PC-9 (cell line): ENCODE data around the gene GAPDH. TPM values are rescaled to one million over a fixed set of nuclear protein-coding genes. Genes with fewer than 3 reads are reported as not detected.

ENCODE experiments used
- BruUV-seq: library from RNA; stranded (reverse); fragments of 400-500 nt; replicated peaks from 2 replicates; lab custom pipeline; 2021; lab: Mats Ljungman, UMichigan
- CTCF ChIA-PET: fragments of 300-600 bp; sonication (Branson Sonifier 250); formaldehyde crosslinking; loops from one replicate; lab custom pipeline; 2022; ENCODE audit warnings: antibody characterized with exemption; lab: Charles Lee
- POLR2A ChIA-PET: fragments of 300-600 bp; sonication (Branson Sonifier 250); formaldehyde crosslinking; loops from one replicate; lab custom pipeline; 2022; ENCODE audit warnings: antibody characterized with exemption; ENCODE audit not compliant: unreplicated experiment; lab: Charles Lee
- DNase-seq, 2 experiments: peaks; one replicate each; pipeline versions ENCODE4 v3.0.0 to v3.0.0-alpha.2; 2015 to 2022; ENCODE audit warnings: mixed read lengths in 1 of 2
- H2AFZ ChIP-seq: fragments of 200-600 bp; sonication (generic); 2 replicates; pipeline ENCODE4 v1.8.1; 2017; ENCODE audit warnings: antibody characterized with exemption
- H3F3A ChIP-seq: fragments of 200-600 bp; sonication (generic); 2 replicates; pipeline ENCODE4 v1.8.1; 2017; ENCODE audit warnings: antibody characterized with exemption, mild to moderate bottlenecking, low read depth; ENCODE audit not compliant: insufficient read depth
- H3K27ac ChIP-seq: fragments of 200-600 bp; sonication (generic); 2 replicates; pipeline ENCODE4 v1.6.1; 2016; ENCODE audit warnings: mixed run types
- H3K27me3 ChIP-seq: fragments of 200-600 bp; sonication (generic); 2 replicates; pipeline ENCODE4 v1.6.1; 2016; ENCODE audit warnings: low read depth, mixed run types; ENCODE audit not compliant: insufficient read depth
- H3K36me3 ChIP-seq: fragments of 200-600 bp; sonication (generic); 2 replicates; pipeline ENCODE4 v1.6.1; 2016; ENCODE audit warnings: low read depth, mixed run types
- H3K4me1 ChIP-seq: fragments of 200-600 bp; sonication (generic); replicated peaks from 2 replicates; pipeline ENCODE4 v1.6.1; 2016; ENCODE audit warnings: mixed run types; ENCODE audit not compliant: insufficient read depth
- H3K4me2 ChIP-seq: fragments of 200-600 bp; sonication (generic); 2 replicates; pipeline ENCODE4 v1.6.1; 2017; ENCODE audit warnings: mixed run types
- H3K4me3 ChIP-seq: fragments of 200-600 bp; sonication (generic); 2 replicates; pipeline ENCODE4 v1.6.1; 2016; ENCODE audit warnings: mixed run types
- H3K79me2 ChIP-seq: fragments of 200-600 bp; sonication (generic); 2 replicates; pipeline ENCODE4 v1.6.1; 2017; ENCODE audit warnings: low read depth, mixed run types
- H3K9me2 ChIP-seq: fragments of 200-600 bp; sonication (generic); 2 replicates; pipeline ENCODE4 v1.8.1; 2017; ENCODE audit warnings: mild to moderate bottlenecking; ENCODE audit not compliant: insufficient read depth
- H3K9me3 ChIP-seq: fragments of 200-600 bp; sonication (generic); 2 replicates; pipeline ENCODE4 v1.8.1; 2016; ENCODE audit warnings: low read depth; ENCODE audit not compliant: insufficient read depth
- H4K20me1 ChIP-seq: fragments of 200-600 bp; sonication (generic); 2 replicates; pipeline ENCODE4 v1.8.1; 2017; ENCODE audit not compliant: insufficient read depth
- EZH2 ChIP-seq: fragments of 200-600 bp; sonication (generic); IDR thresholded peaks from 2 replicates; pipeline ENCODE4 v1.8.0; 2017; ENCODE audit warnings: antibody characterized with exemption, low read depth
- intact Hi-C: fragments of 100-400 bp; cut with micrococcal nuclease; formaldehyde crosslinking; loops from one replicate; pipeline ENCODE4 v1.10.0; 2022; ENCODE audit not compliant: unreplicated experiment
- total RNA-seq: library from RNA; stranded (reverse); gene quantifications from 2 replicates; pipeline ENCODE4 v1.2.3, GENCODE V29; 2021
- TF ChIP-seq, protein P1 (sequence below): fragments of 200-600 bp; sonication (generic); conservative IDR thresholded peaks from 2 replicates; pipeline ENCODE4 v1.6.1; 2017; ENCODE audit warnings: mixed run types, antibody characterized with exemption, mild to moderate bottlenecking, moderate library complexity

Gene GAPDH
- total RNA-seq, 1 experiment from 2014 or later = 8,169 TPM

DNA sequence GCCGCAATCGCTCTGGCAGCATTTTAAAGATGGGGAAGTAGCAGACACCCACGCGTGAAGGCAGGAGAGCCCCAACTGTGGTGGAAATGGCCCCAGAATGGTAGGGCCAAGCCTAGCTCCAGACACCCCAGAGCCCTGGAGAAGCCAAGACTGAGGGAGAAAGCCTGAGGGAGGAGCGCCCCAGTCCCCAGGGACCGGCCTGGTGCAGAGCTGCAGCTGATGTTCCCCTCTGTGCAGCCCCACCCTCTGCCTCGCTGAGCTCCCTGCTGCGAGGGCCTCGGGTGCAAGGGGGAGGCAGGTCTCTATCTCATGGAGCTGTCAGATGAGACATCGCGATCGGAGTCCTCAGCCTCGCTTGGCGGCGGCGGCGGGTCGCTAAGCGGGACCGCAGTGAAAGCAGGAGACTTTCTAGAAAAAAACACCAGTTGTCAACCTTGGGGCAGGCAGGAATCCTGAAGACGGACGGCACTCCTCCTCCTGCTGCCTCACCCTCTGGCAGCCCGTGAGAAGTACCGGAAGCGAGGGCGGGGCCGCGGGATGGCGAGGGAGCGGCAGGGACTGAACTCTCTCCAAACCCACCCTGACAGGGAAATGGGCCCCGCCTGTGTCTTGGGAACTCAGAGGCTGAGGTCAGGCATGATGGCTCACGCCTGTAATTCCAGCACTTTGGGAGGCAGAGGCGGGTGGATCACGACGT, 6.0 kb downstream of the GAPDH start:
- ChIA-PET CTCF (interaction anchor here (0.5 to 1.7 kb wide), 6 partner anchors 11 to 294 kb away, joined by 3 to 4 read pairs (median 4); no protein-coding TSS in a partner anchor), POLR2A (interaction anchor here (0.5 to 1.1 kb wide), 7 partner anchors 57 to 333 kb away, joined by 3 to 8 read pairs (median 4); partner anchors contain the start of genes LTBR and SPSB2)
- no peaks in the 10 kb centered on the region for H3K9me3 ChIP-seq
- H3K27ac ChIP-seq = peak overlapping the region; percentile 52
- no peaks in the 10 kb centered on the region for H3K9me2 ChIP-seq
- H4K20me1 ChIP-seq = peaks cover 39% of the 10 kb centered on the region
- peak overlapping the region; percentile 3; the same call in 1 of the 2 replicates for H3K4me3 ChIP-seq
- TF ChIP-seq EZH2 = no peak
- TF ChIP-seq, protein P1, sequence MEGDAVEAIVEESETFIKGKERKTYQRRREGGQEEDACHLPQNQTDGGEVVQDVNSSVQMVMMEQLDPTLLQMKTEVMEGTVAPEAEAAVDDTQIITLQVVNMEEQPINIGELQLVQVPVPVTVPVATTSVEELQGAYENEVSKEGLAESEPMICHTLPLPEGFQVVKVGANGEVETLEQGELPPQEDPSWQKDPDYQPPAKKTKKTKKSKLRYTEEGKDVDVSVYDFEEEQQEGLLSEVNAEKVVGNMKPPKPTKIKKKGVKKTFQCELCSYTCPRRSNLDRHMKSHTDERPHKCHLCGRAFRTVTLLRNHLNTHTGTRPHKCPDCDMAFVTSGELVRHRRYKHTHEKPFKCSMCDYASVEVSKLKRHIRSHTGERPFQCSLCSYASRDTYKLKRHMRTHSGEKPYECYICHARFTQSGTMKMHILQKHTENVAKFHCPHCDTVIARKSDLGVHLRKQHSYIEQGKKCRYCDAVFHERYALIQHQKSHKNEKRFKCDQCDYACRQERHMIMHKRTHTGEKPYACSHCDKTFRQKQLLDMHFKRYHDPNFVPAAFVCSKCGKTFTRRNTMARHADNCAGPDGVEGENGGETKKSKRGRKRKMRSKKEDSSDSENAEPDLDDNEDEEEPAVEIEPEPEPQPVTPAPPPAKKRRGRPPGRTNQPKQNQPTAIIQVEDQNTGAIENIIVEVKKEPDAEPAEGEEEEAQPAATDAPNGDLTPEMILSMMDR = no peak
- no peak overlapping the region for H2AFZ ChIP-seq
- peaks cover 23% of the 10 kb centered on the region for H3K79me2 ChIP-seq
- peak; percentile 87 to 98 for DNase-seq
- H3K4me1 ChIP-seq = peaks cover 30% of the 10 kb centered on the region
- H3K36me3 ChIP-seq = peaks cover 34% of the 10 kb centered on the region
- H3K27me3 ChIP-seq = no peaks in the 10 kb centered on the region
- intact Hi-C loops = loop anchor here (1.0 kb wide), 1 partner anchor 8 kb away; no protein-coding TSS in a partner anchor
- peak overlapping the region; percentile 70 for H3K4me2 ChIP-seq
- peaks cover 62% of the 10 kb centered on the region for H3F3A ChIP-seq
- no TSS peak for BruUV-seq

DNA sequence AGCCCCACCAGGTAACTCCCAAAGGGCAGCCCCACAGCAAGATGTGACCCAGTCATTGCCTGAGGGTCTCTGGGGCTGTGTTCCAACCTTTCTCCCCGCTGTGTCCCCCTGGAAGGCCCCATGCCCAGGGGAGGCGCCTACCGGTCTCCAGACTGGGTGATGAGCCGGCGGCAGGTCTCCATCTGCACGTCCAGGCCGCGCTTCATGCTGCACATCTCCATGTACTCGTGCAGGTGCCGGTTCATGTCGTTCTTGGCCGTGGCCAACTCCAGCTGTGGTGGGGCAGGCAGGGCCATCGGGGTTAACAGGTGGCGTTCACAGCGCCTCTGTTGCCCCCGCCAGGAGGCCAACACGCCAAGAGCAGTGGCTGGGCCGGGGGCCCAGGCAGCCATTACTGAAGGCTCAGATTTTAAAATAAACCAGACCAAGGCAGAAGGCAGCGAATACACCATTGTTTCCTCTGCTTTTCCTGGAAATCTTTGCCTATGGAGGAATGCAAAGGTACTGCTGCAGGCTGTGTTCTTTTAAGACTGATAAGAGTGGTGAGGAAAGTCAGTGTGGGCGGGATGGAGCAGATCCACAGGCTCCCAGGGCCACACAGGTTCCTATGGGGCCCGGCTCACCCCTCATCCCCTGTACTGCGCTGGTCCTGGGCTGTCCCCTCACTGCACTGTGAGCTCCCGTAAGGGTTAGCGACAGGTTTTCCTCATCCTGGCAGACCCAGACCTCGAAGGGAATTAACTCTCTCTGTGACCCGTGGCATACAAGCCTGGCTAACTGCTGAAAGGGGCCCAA, 7.3 kb downstream of the GAPDH start:
- Histone ChIP-seq H3K36me3 (peaks cover 22% of the 10 kb centered on the region), H4K20me1 (peaks cover 27% of the 10 kb centered on the region), H3K4me3 (no peak overlapping the region), H3F3A (peaks cover 50% of the 10 kb centered on the region), H3K79me2 (peaks cover 11% of the 10 kb centered on the region), H3K27ac (peak overlapping the region; percentile 52; the same call in 1 of the 2 replicates), H3K4me1 (peaks cover 23% of the 10 kb centered on the region), H2AFZ (no peak overlapping the region), H3K27me3 (no peaks in the 10 kb centered on the region), H3K4me2 (no peak overlapping the region), H3K9me2 (no peaks in the 10 kb centered on the region), H3K9me3 (no peaks in the 10 kb centered on the region)
- CTCF ChIA-PET = interaction anchor here (0.5 to 0.6 kb wide), 2 partner anchors 12 to 28 kb away, joined by 3 to 6 read pairs; no protein-coding TSS in a partner anchor
- BruUV-seq = no TSS peak
- TF ChIP-seq, protein P1 = no peak
- no peak for TF ChIP-seq EZH2
- POLR2A ChIA-PET = interaction anchor here (0.7 kb wide), 3 partner anchors 9 to 262 kb away, joined by 3 to 5 read pairs (median 5); no protein-coding TSS in a partner anchor
- no peak for DNase-seq
- intact Hi-C loops = no loop called here

DNA sequence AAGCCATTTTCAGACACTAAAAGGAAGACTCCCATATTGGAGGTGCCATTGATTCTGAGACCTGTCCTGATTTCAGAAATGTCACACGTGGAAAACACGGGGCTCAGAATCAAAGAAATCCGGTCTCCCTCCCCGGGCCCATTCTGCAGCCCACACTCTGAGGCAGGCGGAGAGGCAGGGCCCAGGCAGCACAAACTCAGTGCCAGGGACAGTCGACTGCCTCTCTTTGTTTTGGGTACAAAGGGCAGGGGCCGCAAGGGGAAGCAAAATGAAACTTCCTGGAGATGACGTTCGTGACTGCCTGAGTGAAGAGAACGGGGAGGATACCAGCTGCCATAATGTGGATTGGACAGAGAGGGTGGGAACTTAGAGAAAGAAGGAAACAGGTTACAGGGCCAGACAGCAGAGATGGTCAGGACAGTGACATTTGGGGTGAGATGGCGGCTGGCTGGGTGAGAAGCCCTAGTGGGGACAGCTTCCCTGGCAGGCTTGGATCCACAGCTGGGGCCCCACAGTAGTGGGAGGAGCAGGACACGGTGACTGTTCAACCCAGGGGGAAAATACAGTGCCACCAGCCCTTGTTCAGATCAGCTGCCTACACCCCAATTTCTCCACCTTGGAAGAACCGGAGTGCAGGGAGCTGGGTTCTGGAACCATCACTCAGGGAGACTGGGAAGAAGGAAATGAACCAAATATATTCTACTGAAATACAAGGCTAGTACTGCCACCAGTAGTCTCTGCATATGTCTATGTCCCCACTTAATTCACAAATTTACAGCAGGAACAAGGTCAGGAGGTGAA, 8.1 kb downstream of the GAPDH start:
- Histone ChIP-seq H3F3A (peaks cover 41% of the 10 kb centered on the region), H2AFZ (no peak overlapping the region), H3K4me2 (no peak overlapping the region), H3K27ac (no peak overlapping the region), H4K20me1 (peaks cover 19% of the 10 kb centered on the region), H3K9me3 (no peaks in the 10 kb centered on the region), H3K9me2 (no peaks in the 10 kb centered on the region), H3K79me2 (peaks cover 3% of the 10 kb centered on the region), H3K4me3 (no peak overlapping the region), H3K4me1 (peaks cover 15% of the 10 kb centered on the region), H3K36me3 (peaks cover 14% of the 10 kb centered on the region), H3K27me3 (no peaks in the 10 kb centered on the region)
- DNase-seq = no peak
- ChIA-PET POLR2A (no interaction called here), CTCF (no interaction called here)
- intact Hi-C loops = no loop called here
- BruUV-seq = no TSS peak
- TF ChIP-seq, protein P1 = no peak
- no peak for TF ChIP-seq EZH2
